ENCODE measurements around the gene IKZF2.

GRCh38 chr2:212961255-212961654, 190.2 kb downstream of the IKZF2 start:
- TF ChIP-seq CREB1 (CRISPR knock-in tag; IDR thresholded peaks at IDR 0.05; ENCODE audit: low read depth) = no peak
- no peak for TF ChIP-seq EZH2 (IDR thresholded peaks at IDR 0.05; ENCODE audit: low read depth, unreplicated experiment)
- TF ChIP-seq CTCF (conservative IDR thresholded peaks at IDR 0.05; ENCODE audit: low read depth in 2 of 2) = no peak
- TF ChIP-seq JUNB (IDR thresholded peaks at IDR 0.05; ENCODE audit: unreplicated experiment) = no peak
- no peak for TF ChIP-seq POLR2AphosphoS5 (IDR thresholded peaks at IDR 0.05; ENCODE audit: low read depth)
